SK-N-MC (cell line): Measurements from ENCODE around the gene PRDM15.

ENCODE experiments used
- EZH2 ChIP-seq: fragments of 200-600 bp; sonication (generic); IDR thresholded peaks from one replicate; pipeline ENCODE4 v1.6.1; 2017; ENCODE audit warnings: antibody characterized with exemption
- FOXP2 ChIP-seq: optimal IDR thresholded peaks from 2 replicates; pipeline ENCODE3; 2011; ENCODE audit warnings: mild to moderate bottlenecking, moderate library complexity; ENCODE audit not compliant: insufficient read depth; ENCODE audit errors: extremely low read length, control extremely low read depth
- POLR2AphosphoS5 ChIP-seq: IDR thresholded peaks from 2 replicates; pipeline ENCODE4 v1.6.1; 2012; ENCODE audit warnings: mild to moderate bottlenecking, low read depth, low read length, borderline replicate concordance

DNA sequence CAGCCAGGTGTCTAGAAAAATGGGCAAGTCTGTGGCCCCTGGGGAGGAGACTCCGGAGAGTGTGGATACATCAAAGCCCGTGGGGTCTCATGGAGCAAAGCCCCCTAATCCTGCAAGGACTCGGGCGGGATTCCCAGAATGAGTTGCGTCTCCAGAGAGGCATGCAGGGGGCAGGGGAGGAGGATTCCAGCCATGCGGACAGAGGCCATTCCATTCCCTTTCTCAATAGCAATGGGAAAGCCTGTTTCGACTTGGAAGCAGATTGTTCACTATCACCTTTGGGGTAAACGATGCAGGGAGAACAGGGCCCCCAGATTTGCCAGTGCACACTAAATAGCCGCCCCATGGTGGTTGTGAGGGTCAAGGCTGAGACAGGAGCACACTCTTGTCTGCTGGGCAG lies 15.4 kb upstream of the PRDM15 start:
- TF ChIP-seq POLR2AphosphoS5, result no peak
- no peak for TF ChIP-seq EZH2
- TF ChIP-seq FOXP2, result no peak
